ENCODE measurements around the gene XPC.

XPC gene

GRCh38 chr3:14152233-14152962 is 26.0 kb downstream of the XPC start:
- H3K9me3 ChIP-seq (ENCODE audit: control insufficient read depth, low read depth, low read length) = no peaks in the 10 kb centered on the region
- no peak overlapping the region for H3K27ac ChIP-seq (ENCODE audit: low read length)
- no peak overlapping the region for H3K9ac ChIP-seq (ENCODE audit: low read length)
- H3K4me3 ChIP-seq (ENCODE audit: low read length) = no peak overlapping the region
- peaks cover 3% of the 10 kb centered on the region for H3K4me1 ChIP-seq (ENCODE audit: control insufficient read depth, low read depth, low read length)
- H3K27me3 ChIP-seq (ENCODE audit: control insufficient read depth, insufficient read depth, low read length) = no peaks in the 10 kb centered on the region
- H3K36me3 ChIP-seq (ENCODE audit: control insufficient read depth, low read depth, low read length) = peaks cover 23% of the 10 kb centered on the region

GRCh38 chr3:14151471-14152083 is 26.8 kb downstream of the XPC start:
- no peak overlapping the region for H3K4me3 ChIP-seq (ENCODE audit: low read length)
- H3K27me3 ChIP-seq (ENCODE audit: control insufficient read depth, insufficient read depth, low read length) = no peaks in the 10 kb centered on the region
- no peak overlapping the region for H3K27ac ChIP-seq (ENCODE audit: low read length)
- no peak overlapping the region for H3K9ac ChIP-seq (ENCODE audit: low read length)
- H3K4me1 ChIP-seq (ENCODE audit: control insufficient read depth, low read depth, low read length) = peaks cover 3% of the 10 kb centered on the region
- no peaks in the 10 kb centered on the region for H3K9me3 ChIP-seq (ENCODE audit: control insufficient read depth, low read depth, low read length)
- peaks cover 21% of the 10 kb centered on the region for H3K36me3 ChIP-seq (ENCODE audit: control insufficient read depth, low read depth, low read length)

- Histone ChIP-seq H3K9ac (ENCODE audit: low read length) (no peak overlapping the region), H3K9me3 (ENCODE audit: control insufficient read depth, low read depth, low read length) (no peaks in the 10 kb centered on the region), H3K27ac (ENCODE audit: low read length) (no peak overlapping the region), H3K36me3 (ENCODE audit: control insufficient read depth, low read depth, low read length) (peaks cover 16% of the 10 kb centered on the region), H3K27me3 (ENCODE audit: control insufficient read depth, insufficient read depth, low read length) (no peaks in the 10 kb centered on the region), H3K4me3 (ENCODE audit: low read length) (no peak overlapping the region), H3K4me1 (ENCODE audit: control insufficient read depth, low read depth, low read length) (peaks cover 3% of the 10 kb centered on the region)
Measured at GRCh38 chr3:14150491-14151230, 27.7 kb downstream of the XPC start.

- Histone ChIP-seq H3K9me3 (ENCODE audit: control insufficient read depth, low read depth, low read length) (no peaks in the 10 kb centered on the region), H3K4me3 (ENCODE audit: low read length) (no peak overlapping the region), H3K9ac (ENCODE audit: low read length) (no peak overlapping the region), H3K4me1 (ENCODE audit: control insufficient read depth, low read depth, low read length) (peaks cover 3% of the 10 kb centered on the region), H3K27ac (ENCODE audit: low read length) (no peak overlapping the region), H3K27me3 (ENCODE audit: control insufficient read depth, insufficient read depth, low read length) (no peaks in the 10 kb centered on the region), H3K36me3 (ENCODE audit: control insufficient read depth, low read depth, low read length) (peaks cover 19% of the 10 kb centered on the region)
Measured at GRCh38 chr3:14150078-14150477, 28.3 kb downstream of the XPC start.

- Histone ChIP-seq H3K27ac (ENCODE audit: low read length) (no peak overlapping the region), H3K27me3 (ENCODE audit: control insufficient read depth, insufficient read depth, low read length) (no peaks in the 10 kb centered on the region), H3K9me3 (ENCODE audit: control insufficient read depth, low read depth, low read length) (no peaks in the 10 kb centered on the region), H3K4me1 (ENCODE audit: control insufficient read depth, low read depth, low read length) (peaks cover 9% of the 10 kb centered on the region), H3K9ac (ENCODE audit: low read length) (no peak overlapping the region), H3K36me3 (ENCODE audit: control insufficient read depth, low read depth, low read length) (peaks cover 11% of the 10 kb centered on the region), H3K4me3 (ENCODE audit: low read length) (no peak overlapping the region)
Measured at GRCh38 chr3:14148041-14148985, 30.1 kb downstream of the XPC start.

GRCh38 chr3:14147617-14148016 is 30.8 kb downstream of the XPC start:
- H3K9me3 ChIP-seq (ENCODE audit: control insufficient read depth, low read depth, low read length) = no peaks in the 10 kb centered on the region
- H3K36me3 ChIP-seq (ENCODE audit: control insufficient read depth, low read depth, low read length) = peaks cover 11% of the 10 kb centered on the region
- no peaks in the 10 kb centered on the region for H3K27me3 ChIP-seq (ENCODE audit: control insufficient read depth, insufficient read depth, low read length)

GRCh38 chr3:14147066-14147435 is 31.4 kb downstream of the XPC start:
- Histone ChIP-seq H3K27ac (ENCODE audit: low read length) (no peak overlapping the region), H3K4me1 (ENCODE audit: control insufficient read depth, low read depth, low read length) (peaks cover 9% of the 10 kb centered on the region)

More at GRCh38 chr3:14147617-14148016, 30.8 kb downstream of the XPC start:
- no peak overlapping the region for H3K4me3 ChIP-seq (ENCODE audit: low read length)
- peaks cover 9% of the 10 kb centered on the region for H3K4me1 ChIP-seq (ENCODE audit: control insufficient read depth, low read depth, low read length)
- no peak overlapping the region for H3K9ac ChIP-seq (ENCODE audit: low read length)
- no peak overlapping the region for H3K27ac ChIP-seq (ENCODE audit: low read length)

GRCh38 chr3:14146381-14147065 is 31.9 kb downstream of the XPC start:
- no peak overlapping the region for H3K4me3 ChIP-seq (ENCODE audit: low read length)
- H3K36me3 ChIP-seq (ENCODE audit: control insufficient read depth, low read depth, low read length) = peaks cover 16% of the 10 kb centered on the region
- no peaks in the 10 kb centered on the region for H3K9me3 ChIP-seq (ENCODE audit: control insufficient read depth, low read depth, low read length)
- peaks cover 9% of the 10 kb centered on the region for H3K4me1 ChIP-seq (ENCODE audit: control insufficient read depth, low read depth, low read length)
- H3K27me3 ChIP-seq (ENCODE audit: control insufficient read depth, insufficient read depth, low read length) = no peaks in the 10 kb centered on the region
- H3K27ac ChIP-seq (ENCODE audit: low read length) = no peak overlapping the region
- H3K9ac ChIP-seq (ENCODE audit: low read length) = no peak overlapping the region

More at GRCh38 chr3:14147066-14147435, 31.4 kb downstream of the XPC start:
- Histone ChIP-seq H3K27me3 (ENCODE audit: control insufficient read depth, insufficient read depth, low read length) (no peaks in the 10 kb centered on the region), H3K36me3 (ENCODE audit: control insufficient read depth, low read depth, low read length) (peaks cover 13% of the 10 kb centered on the region), H3K4me3 (ENCODE audit: low read length) (no peak overlapping the region), H3K9ac (ENCODE audit: low read length) (no peak overlapping the region), H3K9me3 (ENCODE audit: control insufficient read depth, low read depth, low read length) (no peaks in the 10 kb centered on the region)

- Histone ChIP-seq H3K4me1 (ENCODE audit: control insufficient read depth, low read depth, low read length) (peaks cover 9% of the 10 kb centered on the region), H3K9me3 (ENCODE audit: control insufficient read depth, low read depth, low read length) (no peaks in the 10 kb centered on the region), H3K27ac (ENCODE audit: low read length) (no peak overlapping the region), H3K36me3 (ENCODE audit: control insufficient read depth, low read depth, low read length) (peaks cover 16% of the 10 kb centered on the region), H3K4me3 (ENCODE audit: low read length) (no peak overlapping the region), H3K9ac (ENCODE audit: low read length) (no peak overlapping the region), H3K27me3 (ENCODE audit: control insufficient read depth, insufficient read depth, low read length) (no peaks in the 10 kb centered on the region)
Measured at GRCh38 chr3:14145670-14146380, 32.6 kb downstream of the XPC start.

GRCh38 chr3:14145236-14145635 is 33.2 kb downstream of the XPC start:
- H3K4me3 ChIP-seq (ENCODE audit: low read length) = no peak overlapping the region
- peaks cover 16% of the 10 kb centered on the region for H3K36me3 ChIP-seq (ENCODE audit: control insufficient read depth, low read depth, low read length)
- H3K27ac ChIP-seq (ENCODE audit: low read length) = peak overlapping the region; percentile 72

More at GRCh38 chr3:14145236-14145635, 33.2 kb downstream of the XPC start:
- no peaks in the 10 kb centered on the region for H3K27me3 ChIP-seq (ENCODE audit: control insufficient read depth, insufficient read depth, low read length)
- peaks cover 9% of the 10 kb centered on the region for H3K4me1 ChIP-seq (ENCODE audit: control insufficient read depth, low read depth, low read length)
- peak overlapping the region; percentile 29 for H3K9ac ChIP-seq (ENCODE audit: low read length)
- no peaks in the 10 kb centered on the region for H3K9me3 ChIP-seq (ENCODE audit: control insufficient read depth, low read depth, low read length)

Data from iPS-18a (cell line).